ENCODE measurements around the gene ADGRD1. TPM values are rescaled to one million over a fixed set of nuclear protein-coding genes. Genes with fewer than 3 reads are reported as not detected.
"Not testable (repeated sequence)": the region's sequence is repeated elsewhere in the genome, so short reads cannot be mapped to it uniquely, and the experiment has no call there.

ADGRD1 gene
- 0.28 TPM for polyA plus RNA-seq (2013, experiment 1 of 2)
- 0.32 TPM for polyA plus RNA-seq (2013, experiment 2 of 2)

DNA sequence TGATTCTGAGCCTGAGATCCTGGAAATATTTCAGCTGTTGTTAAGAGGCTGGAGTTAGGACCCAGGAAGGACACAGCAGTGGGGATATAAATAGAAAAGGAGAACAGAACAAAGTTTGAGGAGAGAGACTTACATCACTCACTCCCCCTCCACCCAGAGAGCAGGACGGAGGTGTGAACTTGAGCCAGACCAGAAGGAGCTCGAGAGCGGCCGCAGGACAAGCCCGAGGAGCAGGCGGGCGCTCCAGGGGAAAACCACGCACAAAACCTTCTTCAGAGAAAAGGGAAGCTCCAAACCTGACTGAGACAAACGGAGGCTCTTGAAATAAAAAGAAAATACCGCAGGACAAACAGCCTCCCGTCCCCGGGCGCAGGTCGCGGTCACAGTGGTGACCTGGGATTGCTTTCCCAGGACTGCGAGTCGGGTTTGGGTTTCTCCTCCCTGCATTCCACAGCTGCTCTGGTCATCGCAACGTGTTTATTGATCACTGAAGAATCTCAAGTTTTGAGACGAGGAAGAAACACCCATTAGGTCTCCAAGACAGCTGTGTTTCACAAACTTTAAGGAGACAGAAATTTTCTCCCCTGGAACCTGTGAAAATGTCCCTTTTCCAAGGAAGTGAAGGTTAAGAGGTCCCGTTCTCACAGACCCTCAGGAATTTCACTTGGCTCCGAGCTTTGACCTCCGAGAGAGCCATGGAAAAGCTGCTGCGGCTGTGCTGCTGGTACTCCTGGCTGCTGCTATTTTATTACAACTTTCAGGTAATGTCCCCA lies at the start of gene ADGRD1:
Gene ADGRD1 (plus strand): TSS at position 137 of the 773 bp plus-strand sequence. CDS start 559 bp downstream, at position 696.
- no peak for DNase-seq (ENCODE audit: low spot score)
- no peak within 1 kb of the TSS for H3K27ac ChIP-seq (replicated peaks; ENCODE audit: low read length)

DNA sequence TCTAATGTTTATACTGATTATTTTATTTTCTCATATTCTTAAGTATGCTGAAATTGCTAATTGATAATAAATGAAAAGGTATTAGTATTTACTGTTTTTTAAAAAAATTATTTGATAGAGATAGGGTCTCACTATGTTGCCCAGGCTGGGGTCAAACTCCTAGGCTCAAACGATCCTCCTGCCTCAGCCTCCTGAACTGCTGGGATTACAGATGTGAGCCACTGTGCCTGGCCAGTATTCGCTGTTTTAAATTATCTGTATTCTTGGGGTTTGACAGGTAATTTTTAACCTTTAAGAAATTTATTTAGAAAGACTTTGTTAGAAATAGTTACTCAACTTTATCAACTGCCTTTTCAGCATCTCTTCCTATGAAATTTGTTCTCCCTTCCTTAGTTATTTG lies 49.6 kb upstream of the ADGRD1 start:
- Histone ChIP-seq H4K91ac (ENCODE audit: low read depth, low read length, poor library complexity) (no peak overlapping the region), H3K4me3 (ENCODE audit: low read length in 2 of 2) (no peak overlapping the region), H3K9ac (ENCODE audit: low read depth, low read length, poor library complexity) (no peak overlapping the region), H3K14ac (ENCODE audit: low read length) (no peak overlapping the region), H3K79me1 (ENCODE audit: low read depth, low read length) (no peaks in the 10 kb centered on the region), H4K8ac (ENCODE audit: low read depth, low read length) (no peak overlapping the region), H3K9me3 (replicated peaks in 1 of 2; ENCODE audit: control insufficient read depth in 2 of 2, insufficient read depth in 1 of 2, low read depth in 1 of 2, low read length in 2 of 2) (no peaks in the 10 kb centered on the region), H3K23ac (ENCODE audit: low read depth, low read length, poor library complexity) (no peak overlapping the region), H3K18ac (ENCODE audit: low read length) (no peak overlapping the region), H2AK5ac (ENCODE audit: low read depth, low read length) (no peak overlapping the region), H3K27ac (replicated peaks; ENCODE audit: low read length) (no peak overlapping the region), H2BK5ac (ENCODE audit: low read length) (no peak overlapping the region), H2BK15ac (ENCODE audit: low read length) (no peak overlapping the region), H2AFZ (ENCODE audit: low read length) (no peak overlapping the region), H3K27me3 (ENCODE audit: control insufficient read depth in 3 of 3, insufficient read depth in 3 of 3, low read depth in 1 of 3, low read length in 3 of 3) (no peaks in the 10 kb centered on the region), H2BK120ac (ENCODE audit: low read depth, low read length) (no peak overlapping the region), H2BK12ac (ENCODE audit: low read length) (no peak overlapping the region), H3K4me1 (ENCODE audit: control insufficient read depth in 2 of 2, insufficient read depth in 1 of 2, low read depth in 1 of 2, low read length in 2 of 2) (no peaks in the 10 kb centered on the region), H3K4me2 (ENCODE audit: insufficient read depth, low read length, poor library complexity, severe bottlenecking) (no peak overlapping the region), H3K4ac (ENCODE audit: low read length) (no peak overlapping the region), H3K36me3 (replicated peaks in 1 of 2; ENCODE audit: control insufficient read depth in 2 of 2, insufficient read depth in 2 of 2, low read length in 2 of 2) (no peaks in the 10 kb centered on the region)
- no peak for DNase-seq (ENCODE audit: low spot score)
- WGBS, 2 donors (ENCODE audit: extremely low coverage in 2 of 2, insufficient read length in 2 of 2, insufficient replicate concordance in 1 of 2): no CpG with 5 or more reads among the region's 2 CpGs

More for the DNA sequence above, at the start of gene ADGRD1:
- no peak within 1 kb of the TSS for H3K4me2 ChIP-seq (ENCODE audit: insufficient read depth, low read length, poor library complexity, severe bottlenecking)
- H4K8ac ChIP-seq (ENCODE audit: low read depth, low read length): no peak within 1 kb of the TSS
- H3K14ac ChIP-seq (ENCODE audit: low read length): no peak within 1 kb of the TSS
- no peak within 1 kb of the TSS for H3K4ac ChIP-seq (ENCODE audit: low read length)
- H2AFZ ChIP-seq (ENCODE audit: low read length): peak within 1 kb of the TSS; percentile 56
- no peaks in the 10 kb centered on the region for H3K79me1 ChIP-seq (ENCODE audit: low read depth, low read length)
- H3K9ac ChIP-seq (ENCODE audit: low read depth, low read length, poor library complexity): no peak within 1 kb of the TSS
- peak within 1 kb of the TSS; percentile 34 for H3K23ac ChIP-seq (ENCODE audit: low read depth, low read length, poor library complexity)
- H3K36me3 ChIP-seq (replicated peaks in 1 of 2; ENCODE audit: control insufficient read depth in 2 of 2, insufficient read depth in 2 of 2, low read length in 2 of 2): no peaks in the 10 kb centered on the region
- peaks cover 0 to 8% of the 10 kb centered on the region in 2 donors for H3K9me3 ChIP-seq (replicated peaks in 1 of 2; ENCODE audit: control insufficient read depth in 2 of 2, insufficient read depth in 1 of 2, low read depth in 1 of 2, low read length in 2 of 2)
- H3K27me3 ChIP-seq (ENCODE audit: control insufficient read depth in 3 of 3, insufficient read depth in 3 of 3, low read depth in 1 of 3, low read length in 3 of 3): peaks cover 0 to 26% (median 0%) of the 10 kb centered on the region in 3 experiments
- no peak within 1 kb of the TSS for H2BK15ac ChIP-seq (ENCODE audit: low read length)
- H3K18ac ChIP-seq (ENCODE audit: low read length): peak within 1 kb of the TSS; percentile 66
- peak within 1 kb of the TSS in 1 of 2 donors; percentile 12 for H3K4me3 ChIP-seq (ENCODE audit: low read length in 2 of 2)
- H2BK120ac ChIP-seq (ENCODE audit: low read depth, low read length): no peak within 1 kb of the TSS
- no peak within 1 kb of the TSS for H2BK12ac ChIP-seq (ENCODE audit: low read length)
- WGBS, 2 donors (ENCODE audit: extremely low coverage in 2 of 2, insufficient read length in 2 of 2, insufficient replicate concordance in 1 of 2): no CpG with 5 or more reads among the region's 24 CpGs
- no peak within 1 kb of the TSS for H4K91ac ChIP-seq (ENCODE audit: low read depth, low read length, poor library complexity)
- no peak within 1 kb of the TSS for H2BK5ac ChIP-seq (ENCODE audit: low read length)
- H2AK5ac ChIP-seq (ENCODE audit: low read depth, low read length): no peak within 1 kb of the TSS
- peaks cover 2 to 14% of the 10 kb centered on the region in 2 donors for H3K4me1 ChIP-seq (ENCODE audit: control insufficient read depth in 2 of 2, insufficient read depth in 1 of 2, low read depth in 1 of 2, low read length in 2 of 2)

DNA sequence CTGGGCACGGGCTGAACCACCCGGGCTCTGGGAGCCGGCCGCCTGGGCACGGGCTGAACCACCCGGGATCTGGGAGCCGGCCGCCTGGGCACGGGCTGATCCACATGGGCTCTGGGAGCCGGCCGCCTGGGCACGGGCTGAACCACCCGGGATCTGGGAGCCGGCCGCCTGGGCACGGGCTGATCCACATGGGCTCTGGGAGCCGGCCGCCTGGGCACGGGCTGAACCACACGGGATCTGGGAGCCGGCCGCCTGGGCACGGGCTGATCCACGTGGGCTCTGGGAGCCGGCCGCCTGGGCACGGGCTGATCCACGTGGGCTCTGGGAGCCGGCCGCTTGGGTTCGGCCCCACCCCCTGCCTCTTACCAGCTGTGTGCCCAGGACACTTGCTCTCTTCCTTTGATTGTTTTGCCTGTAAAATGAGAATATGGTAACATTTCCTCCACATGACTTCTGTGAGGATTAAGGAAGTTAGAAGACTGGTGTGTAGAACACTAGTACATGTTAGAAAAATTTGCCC lies 48.7 kb upstream of the ADGRD1 start:
- not testable (repeated sequence) for H3K18ac ChIP-seq (ENCODE audit: low read length); DNase-seq (ENCODE audit: low spot score); H4K91ac ChIP-seq (ENCODE audit: low read depth, low read length, poor library complexity); H3K4me3 ChIP-seq (ENCODE audit: low read length in 2 of 2); H3K4me1 ChIP-seq (ENCODE audit: control insufficient read depth in 2 of 2, insufficient read depth in 1 of 2, low read depth in 1 of 2, low read length in 2 of 2); H3K36me3 ChIP-seq (replicated peaks in 1 of 2; ENCODE audit: control insufficient read depth in 2 of 2, insufficient read depth in 2 of 2, low read length in 2 of 2); H2BK12ac ChIP-seq (ENCODE audit: low read length); H3K23ac ChIP-seq (ENCODE audit: low read depth, low read length, poor library complexity); H3K4ac ChIP-seq (ENCODE audit: low read length); H2BK15ac ChIP-seq (ENCODE audit: low read length); H2AFZ ChIP-seq (ENCODE audit: low read length); H3K27me3 ChIP-seq (ENCODE audit: control insufficient read depth in 3 of 3, insufficient read depth in 3 of 3, low read depth in 1 of 3, low read length in 3 of 3); H2BK5ac ChIP-seq (ENCODE audit: low read length); H3K79me1 ChIP-seq (ENCODE audit: low read depth, low read length); H2BK120ac ChIP-seq (ENCODE audit: low read depth, low read length); H2AK5ac ChIP-seq (ENCODE audit: low read depth, low read length); H3K9ac ChIP-seq (ENCODE audit: low read depth, low read length, poor library complexity); H3K14ac ChIP-seq (ENCODE audit: low read length); H3K27ac ChIP-seq (replicated peaks; ENCODE audit: low read length); H3K9me3 ChIP-seq (replicated peaks in 1 of 2; ENCODE audit: control insufficient read depth in 2 of 2, insufficient read depth in 1 of 2, low read depth in 1 of 2, low read length in 2 of 2); H3K4me2 ChIP-seq (ENCODE audit: insufficient read depth, low read length, poor library complexity, severe bottlenecking); H4K8ac ChIP-seq (ENCODE audit: low read depth, low read length)
- no CpG with 5 or more reads among the region's 31 CpGs for WGBS, 2 donors (ENCODE audit: extremely low coverage in 2 of 2, insufficient read length in 2 of 2, insufficient replicate concordance in 1 of 2)

DNA sequence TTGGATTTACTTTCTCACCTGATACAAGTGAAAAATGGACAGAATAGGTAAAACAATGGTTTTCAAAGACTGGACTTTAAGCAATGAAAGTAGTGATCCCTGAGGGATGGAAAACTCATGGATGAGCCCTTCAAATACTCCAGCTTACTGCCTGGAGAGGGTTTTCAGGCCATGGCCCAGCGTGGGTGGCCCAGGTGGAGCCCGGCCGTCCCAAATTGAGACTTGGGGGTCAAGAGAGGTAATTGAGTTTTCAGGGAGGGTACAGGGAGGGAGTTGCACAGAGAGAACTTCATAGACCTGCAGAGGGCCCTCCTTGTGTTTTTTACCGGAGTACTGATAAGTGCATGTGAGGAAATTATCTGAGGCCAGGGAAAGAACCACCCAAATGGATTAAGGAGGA lies 44.6 kb upstream of the ADGRD1 start:
- WGBS, 2 donors (ENCODE audit: extremely low coverage in 2 of 2, insufficient read length in 2 of 2, insufficient replicate concordance in 1 of 2): no CpG with 5 or more reads among the region's 4 CpGs
- H2BK12ac ChIP-seq (ENCODE audit: low read length): no peak overlapping the region
- H3K4me2 ChIP-seq (ENCODE audit: insufficient read depth, low read length, poor library complexity, severe bottlenecking): no peak overlapping the region
- H3K18ac ChIP-seq (ENCODE audit: low read length): no peak overlapping the region
- no peak overlapping the region for H4K91ac ChIP-seq (ENCODE audit: low read depth, low read length, poor library complexity)
- no peak for DNase-seq (ENCODE audit: low spot score)
- H3K27me3 ChIP-seq (ENCODE audit: control insufficient read depth in 3 of 3, insufficient read depth in 3 of 3, low read depth in 1 of 3, low read length in 3 of 3): no peaks in the 10 kb centered on the region
- no peak overlapping the region for H3K23ac ChIP-seq (ENCODE audit: low read depth, low read length, poor library complexity)
- no peak overlapping the region for H2BK5ac ChIP-seq (ENCODE audit: low read length)
- no peak overlapping the region for H2AK5ac ChIP-seq (ENCODE audit: low read depth, low read length)
- H3K4me1 ChIP-seq (ENCODE audit: control insufficient read depth in 2 of 2, insufficient read depth in 1 of 2, low read depth in 1 of 2, low read length in 2 of 2): no peaks in the 10 kb centered on the region
- no peaks in the 10 kb centered on the region for H3K36me3 ChIP-seq (replicated peaks in 1 of 2; ENCODE audit: control insufficient read depth in 2 of 2, insufficient read depth in 2 of 2, low read length in 2 of 2)
- no peak overlapping the region for H3K9ac ChIP-seq (ENCODE audit: low read depth, low read length, poor library complexity)
- no peaks in the 10 kb centered on the region for H3K79me1 ChIP-seq (ENCODE audit: low read depth, low read length)
- H3K14ac ChIP-seq (ENCODE audit: low read length): no peak overlapping the region
- H2BK15ac ChIP-seq (ENCODE audit: low read length): no peak overlapping the region
- no peak overlapping the region for H2AFZ ChIP-seq (ENCODE audit: low read length)
- no peak overlapping the region for H3K4me3 ChIP-seq (ENCODE audit: low read length in 2 of 2)
- peaks cover 0 to 3% of the 10 kb centered on the region in 2 donors for H3K9me3 ChIP-seq (replicated peaks in 1 of 2; ENCODE audit: control insufficient read depth in 2 of 2, insufficient read depth in 1 of 2, low read depth in 1 of 2, low read length in 2 of 2)
- H3K27ac ChIP-seq (replicated peaks; ENCODE audit: low read length): no peak overlapping the region
- H2BK120ac ChIP-seq (ENCODE audit: low read depth, low read length): no peak overlapping the region
- H3K4ac ChIP-seq (ENCODE audit: low read length): no peak overlapping the region
- no peak overlapping the region for H4K8ac ChIP-seq (ENCODE audit: low read depth, low read length)

Measured in neuronal stem cell (in vitro differentiated cells).